ENCODE results near the gene TTC7B. TPM values are rescaled to one million over a fixed set of nuclear protein-coding genes. Genes with fewer than 3 reads are reported as not detected.

TTC7B gene
- total RNA-seq, 1 donor from 2014 or later, result 82.6 TPM

- no peak for TF ChIP-seq CTCF (conservative IDR thresholded peaks at IDR 0.05; ENCODE audit: low read depth, low read length)
- H3K4me3 ChIP-seq (ENCODE audit: low read depth, low read length), result no peak overlapping the region
- no peak for DNase-seq (ENCODE audit: low read depth)
Measured at GRCh38 chr14:90791486-90791885, 24.7 kb downstream of the TTC7B start.

DNA sequence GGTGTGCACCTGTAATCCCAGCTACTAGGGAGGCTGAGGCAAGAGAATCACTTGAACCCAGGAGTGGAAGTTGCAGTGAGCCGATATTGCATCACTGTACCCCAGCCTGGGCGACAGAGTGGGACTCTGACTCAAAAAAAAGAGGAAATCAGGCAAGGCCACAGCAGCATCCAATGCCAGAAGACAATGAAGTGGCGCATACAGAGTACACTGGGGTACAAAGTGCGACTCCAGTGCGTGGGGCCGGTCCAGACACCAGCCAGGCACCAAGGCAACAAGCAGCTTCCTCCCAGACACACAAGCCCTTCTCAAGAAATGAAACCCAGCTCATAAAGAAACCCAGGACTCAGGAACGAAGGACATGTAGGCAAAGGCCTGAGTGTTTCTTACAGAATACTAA, 28.2 kb downstream of the TTC7B start:
- no peak for TF ChIP-seq CTCF (conservative IDR thresholded peaks at IDR 0.05; ENCODE audit: low read depth, low read length)

GRCh38 chr14:90785876-90786450, 30.3 kb downstream of the TTC7B start:
- H3K4me3 ChIP-seq (ENCODE audit: low read depth, low read length), result no peak overlapping the region
- no peak for DNase-seq (ENCODE audit: low read depth)
- TF ChIP-seq CTCF (conservative IDR thresholded peaks at IDR 0.05; ENCODE audit: low read depth, low read length), result no peak

More for the DNA sequence above, 28.2 kb downstream of the TTC7B start:
- no peak for DNase-seq (ENCODE audit: low read depth)
- no peak overlapping the region for H3K4me3 ChIP-seq (ENCODE audit: low read depth, low read length)

- H3K4me3 ChIP-seq (ENCODE audit: low read depth, low read length), result no peak overlapping the region
- no peak for DNase-seq (ENCODE audit: low read depth)
- TF ChIP-seq CTCF (conservative IDR thresholded peaks at IDR 0.05; ENCODE audit: low read depth, low read length), result peak; percentile 38
Measured at GRCh38 chr14:90785471-90785870, 30.8 kb downstream of the TTC7B start.

DNA sequence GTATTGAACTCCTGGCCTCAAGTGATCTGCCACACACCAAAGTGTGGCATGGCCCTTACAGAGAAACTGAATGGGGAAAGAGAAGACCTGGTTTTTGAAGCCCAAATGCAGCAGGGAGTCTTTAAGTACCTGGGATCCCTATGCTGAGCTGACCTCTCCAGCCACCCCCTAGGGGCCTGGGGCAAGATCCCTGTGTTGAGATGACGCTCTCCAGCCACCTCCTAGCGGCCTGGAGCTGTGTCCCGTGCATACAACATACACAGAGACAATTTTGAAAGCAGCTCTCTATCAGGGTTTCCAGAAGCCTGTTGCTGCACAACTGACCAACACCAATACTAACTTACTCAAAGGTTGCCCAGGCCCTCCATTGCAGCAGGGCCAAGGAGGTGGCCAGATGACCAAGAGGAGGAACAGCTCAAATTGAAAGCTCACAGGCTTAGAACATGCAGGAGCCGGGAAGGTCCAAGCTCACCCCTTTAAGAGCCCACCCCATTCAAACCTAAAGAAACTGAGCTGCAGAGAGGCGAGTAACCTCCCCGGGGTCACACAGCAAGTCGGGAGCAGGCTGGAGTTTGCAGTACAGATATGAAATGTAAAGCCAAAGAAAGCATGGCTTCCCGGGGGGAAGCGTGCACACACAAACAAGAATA, 31.5 kb downstream of the TTC7B start:
- no peak for DNase-seq (ENCODE audit: low read depth)
- TF ChIP-seq CTCF (conservative IDR thresholded peaks at IDR 0.05; ENCODE audit: low read depth, low read length), result no peak
- no peak overlapping the region for H3K4me3 ChIP-seq (ENCODE audit: low read depth, low read length)

- no peak for TF ChIP-seq CTCF (conservative IDR thresholded peaks at IDR 0.05; ENCODE audit: low read depth, low read length)
- H3K4me3 ChIP-seq (ENCODE audit: low read depth, low read length), result no peak overlapping the region
- DNase-seq (ENCODE audit: low read depth), result no peak
Measured at GRCh38 chr14:90783344-90783743, 32.9 kb downstream of the TTC7B start.

- no peak for TF ChIP-seq CTCF (conservative IDR thresholded peaks at IDR 0.05; ENCODE audit: low read depth, low read length)
- no peak for DNase-seq (ENCODE audit: low read depth)
- no peak overlapping the region for H3K4me3 ChIP-seq (ENCODE audit: low read depth, low read length)
Measured at GRCh38 chr14:90782892-90783291, 33.3 kb downstream of the TTC7B start.
